Posterior cingulate gyrus (tissue), 11 donors: ENCODE data around the gene SNX1.

Experiments
- DNase-seq, 10 donors: peaks; one replicate each; pipeline versions ENCODE4 v3.0.0 to v3.0.0-alpha.2; 2020 to 2021; ENCODE audit warnings: mixed read lengths in 3 of 10
- intact Hi-C: fragments of 100-400 bp; cut with DNase I; formaldehyde crosslinking; loops from one replicate; pipeline ENCODE4 v1.15.1; 2023

The SNX1 gene

DNA sequence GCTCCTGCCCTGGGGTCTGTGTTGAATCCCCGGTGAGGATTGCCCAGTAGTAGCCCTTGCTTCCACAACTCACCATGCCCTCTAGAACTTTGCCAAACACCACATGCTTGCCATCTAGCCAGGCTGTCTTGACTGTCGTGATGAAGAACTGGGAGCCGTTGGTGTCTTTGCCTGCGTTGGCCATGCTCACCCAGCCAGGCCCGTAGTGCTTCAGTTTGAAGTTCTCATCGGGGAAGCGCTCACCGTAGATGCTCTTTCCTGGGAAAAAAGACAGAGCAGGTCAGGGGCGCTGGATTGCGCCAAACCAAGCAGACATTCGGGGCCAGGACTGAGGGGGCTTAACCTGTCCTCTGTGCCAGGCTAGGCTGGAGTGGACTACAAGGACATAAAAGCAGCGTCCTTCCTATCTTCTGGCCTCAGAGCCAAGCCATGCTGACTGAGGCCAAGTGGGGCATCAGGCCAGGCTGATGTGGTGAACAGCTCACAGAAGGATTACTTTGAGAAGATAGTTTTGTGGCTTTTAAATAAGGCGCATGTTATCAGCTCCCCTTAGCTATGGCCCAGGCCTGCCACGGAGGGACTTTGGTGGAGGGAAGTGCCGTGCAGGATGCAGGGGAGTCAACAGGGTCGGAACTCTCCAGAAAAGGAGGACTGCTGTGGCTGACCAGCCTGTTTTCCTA lies 61.0 kb downstream of the SNX1 start:
- DNase-seq, result peak in 1 of 10 donors; percentile 68
- intact Hi-C loops, result loop anchor here (10.0 kb wide), 1 partner anchor 542 kb away; no protein-coding TSS in a partner anchor

GRCh38 chr15:64157599-64158125 lies 61.9 kb downstream of the SNX1 start:
- peak in 1 of 10 donors; percentile 40 for DNase-seq
- intact Hi-C loops, result loop anchor here (10.0 kb wide), 1 partner anchor 543 kb away; no protein-coding TSS in a partner anchor

GRCh38 chr15:64158363-64159134 lies 62.8 kb downstream of the SNX1 start:
- intact Hi-C loops, result loop anchor here (10.0 kb wide), 1 partner anchor 544 kb away; no protein-coding TSS in a partner anchor
- peak in 2 of 10 donors; percentile 51 to 55 for DNase-seq

- no peak for DNase-seq
- intact Hi-C loops, result loop anchor here (5.0 kb wide), 1 partner anchor 225 kb away; the partner anchor contains the start of gene TRIP4
These were observed 66.1 kb downstream of the SNX1 start for GRCh38 chr15:64161688-64162477.

DNA sequence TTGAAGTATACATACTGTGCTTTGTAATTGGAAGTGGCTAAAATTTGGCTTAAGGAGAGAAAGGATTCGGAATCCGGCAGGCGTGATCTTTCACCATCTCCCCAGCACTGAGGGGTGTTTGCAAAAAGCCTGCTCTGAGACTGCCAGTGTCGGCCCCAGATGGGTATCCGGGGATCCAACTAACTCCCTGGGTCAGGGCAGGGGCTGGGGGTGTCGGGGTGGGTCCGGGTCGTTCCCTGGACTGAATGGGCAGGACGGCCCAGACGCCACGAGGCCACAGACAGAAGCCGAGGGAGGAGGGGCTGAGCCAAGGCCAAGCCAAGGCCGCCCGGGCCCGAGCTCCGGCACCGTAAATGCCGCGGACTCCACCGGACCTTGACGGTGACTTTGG lies 66.7 kb downstream of the SNX1 start:
- intact Hi-C loops, result loop anchor here (5.0 kb wide), 1 partner anchor 225 kb away; the partner anchor contains the start of gene TRIP4
- no peak for DNase-seq

GRCh38 chr15:64162869-64163658 lies 67.3 kb downstream of the SNX1 start, which contains the start of gene PPIB:
Gene PPIB, minus strand, starts transcription at chr15:64163022. Its CDS starts 36 bp downstream, at chr15:64162986.
- peak; percentile 94 to 100 (median 99) for DNase-seq
- intact Hi-C loops, result loop anchor here (1.0 to 5.0 kb wide), 3 partner anchors 193 to 518 kb away; partner anchors contain the start of genes CSNK1G1 and TRIP4

DNA sequence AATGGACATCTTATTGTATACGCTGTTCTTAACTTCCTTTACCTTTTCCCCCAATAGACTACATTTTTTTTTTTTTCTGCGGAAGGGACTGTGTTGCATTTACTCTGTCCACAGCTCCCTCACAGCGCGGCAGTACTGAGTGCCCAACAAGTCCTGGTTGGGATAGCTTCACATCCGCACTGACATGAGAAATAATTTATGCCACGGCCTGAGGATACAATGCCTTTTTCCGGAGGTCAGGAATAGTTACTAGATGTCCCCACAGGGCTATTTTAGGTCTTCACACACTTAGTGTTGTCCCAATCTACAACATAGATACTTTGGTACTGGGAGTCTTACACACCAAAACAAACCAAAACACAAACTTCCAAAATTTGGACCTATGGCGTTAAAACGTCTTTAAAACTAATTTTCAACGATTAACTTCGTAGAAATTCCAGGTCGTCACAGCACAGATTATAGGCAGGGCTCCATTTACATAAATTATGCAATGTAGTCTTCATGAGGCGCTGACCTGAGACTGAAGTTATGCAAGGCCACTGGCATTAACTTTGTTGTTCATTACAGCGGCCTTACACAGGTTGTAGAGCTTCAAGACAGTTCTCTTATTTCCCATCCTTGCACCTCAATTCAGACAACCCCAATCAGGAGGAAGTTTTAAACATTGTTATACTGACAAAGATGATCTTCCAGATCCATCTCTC lies 68.0 kb downstream of the SNX1 start:
- intact Hi-C loops, result loop anchor here (1.0 to 5.0 kb wide), 3 partner anchors 192 to 517 kb away; partner anchors contain the start of genes CSNK1G1 and TRIP4
- peak in 2 of 10 donors; percentile 82 to 86 for DNase-seq

- intact Hi-C loops, result loop anchor here (5.0 kb wide), 1 partner anchor 223 kb away; the partner anchor contains the start of gene TRIP4
- no peak for DNase-seq
These were observed 68.7 kb downstream of the SNX1 start for GRCh38 chr15:64164436-64164835.

DNA sequence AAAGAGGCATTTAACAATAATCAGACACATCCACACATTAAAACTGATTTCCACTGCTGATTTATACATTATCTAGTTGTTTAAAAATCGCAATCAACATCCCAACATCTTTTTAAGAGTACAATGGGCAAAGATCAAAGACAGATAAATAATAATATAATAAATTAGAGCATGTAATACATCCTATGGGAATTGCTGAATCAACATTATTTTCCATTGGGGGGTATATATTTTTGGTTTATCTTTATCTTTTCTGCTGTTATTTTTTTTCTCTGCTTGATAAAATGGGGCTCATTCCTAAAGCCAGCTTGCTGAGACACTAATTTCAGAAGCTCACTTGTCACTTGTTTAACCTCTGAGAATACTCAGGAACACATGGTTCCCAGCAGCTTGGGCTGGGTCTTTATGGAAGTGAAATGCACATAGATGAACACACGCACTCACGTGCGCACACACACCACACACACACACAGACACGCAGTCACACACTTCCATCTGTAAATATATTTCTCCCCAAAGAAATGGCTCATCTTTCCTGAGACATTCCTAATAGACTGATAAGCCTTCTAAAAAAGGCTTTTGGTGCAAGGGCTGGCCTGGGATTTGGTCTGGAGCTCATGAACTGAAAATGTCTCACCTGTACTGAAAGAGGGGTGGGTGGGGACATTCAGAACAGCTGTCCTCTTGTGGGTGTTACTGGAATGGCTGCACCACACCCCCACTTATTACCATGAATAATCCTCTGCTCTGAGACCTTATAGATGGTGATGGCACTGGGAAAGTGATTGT lies 70.5 kb downstream of the SNX1 start:
- DNase-seq, result no peak
- intact Hi-C loops, result no loop called here

GRCh38 chr15:64180235-64180824 lies 84.5 kb downstream of the SNX1 start:
- intact Hi-C loops, result no loop called here
- peak in 4 of 10 donors; percentile 37 to 91 (median 50) for DNase-seq

GRCh38 chr15:64182859-64183370 lies 87.1 kb downstream of the SNX1 start:
- DNase-seq, result no peak
- intact Hi-C loops, result no loop called here

- intact Hi-C loops, result no loop called here
- DNase-seq, result no peak
These were observed 89.5 kb downstream of the SNX1 start for GRCh38 chr15:64185146-64185911.

GRCh38 chr15:64187396-64188191 lies 91.8 kb downstream of the SNX1 start:
- intact Hi-C loops, result no loop called here
- DNase-seq, result no peak
